Measurements from ENCODE around the gene ZDHHC12. TPM values are rescaled to one million over a fixed set of nuclear protein-coding genes. Genes with fewer than 3 reads are reported as not detected.

Gene ZDHHC12
- total and polyA plus RNA-seq, 2 of the 13 experiments (the other 11 are each of a cell fraction or from before 2014, with no cell fraction given), result 25.4 to 28.0 TPM

- no peaks in the 10 kb centered on the region for H3K27me3 ChIP-seq (ENCODE audit: control insufficient read depth in 1 of 2, insufficient read depth in 2 of 2, low read length in 2 of 2)
- TF ChIP-seq ZNF460 (CRISPR knock-in tag; IDR thresholded peaks at IDR 0.05; ENCODE audit: borderline replicate concordance), result peak; percentile 3; the same call in 1 of the 2 replicates
- TF ChIP-seq ZNF746 (CRISPR knock-in tag; IDR thresholded peaks at IDR 0.05), result no peak
- intact Hi-C loops (cut with micrococcal nuclease; ENCODE audit: unreplicated experiment) (no loop called here), in situ Hi-C loops (cut with HindIII; ENCODE audit: extremely low pct_ligation_motif_present, low pct_unique_long_range_greater_than_20kb) (no loop called here)
- CTCF ChIA-PET (ENCODE audit: low intra/inter-chr PET ratio, low total read pairs), result no interaction called here
- POLR2A ChIA-PET, result no interaction called here
- no peaks in the 10 kb centered on the region for H3K9me3 ChIP-seq (ENCODE audit: low read length)
- ATAC-seq (no peak), FAIRE-seq (no peak), DNase-seq (ENCODE audit: low spot score) (no peak)
- no peak overlapping the region for H2AFZ ChIP-seq (ENCODE audit: low read length)
- no peaks in the 10 kb centered on the region for H4K20me1 ChIP-seq (ENCODE audit: insufficient read depth, low read length)
- H3K36me3 ChIP-seq (replicated peaks in 1 of 2; ENCODE audit: control insufficient read depth in 1 of 2, insufficient read depth in 2 of 2, low read length in 2 of 2), result no peaks in the 10 kb centered on the region
- WGBS (ENCODE audit: low lambda C conversion rate), result 83% methylated on average over 5 of the region's 5 CpGs
- H3K79me2 ChIP-seq (ENCODE audit: insufficient read depth, low read length), result peaks cover 7% of the 10 kb centered on the region
- H3K9ac ChIP-seq (ENCODE audit: insufficient read depth, low read depth, low read length), result no peak overlapping the region
- no peak overlapping the region for H3K4me3 ChIP-seq (replicated peaks in 1 of 3; ENCODE audit: insufficient read depth in 1 of 3, low read depth in 2 of 3, low read length in 3 of 3)
- H3K27ac ChIP-seq (ENCODE audit: extremely low read length, insufficient read depth, low read length), result no peak overlapping the region
- H3K4me2 ChIP-seq (ENCODE audit: low read depth, low read length), result no peak overlapping the region
- H3K4me1 ChIP-seq (ENCODE audit: insufficient read depth, low read length), result peaks cover 41% of the 10 kb centered on the region
- BruUV-seq (replicated peaks), result no TSS peak
These were observed 3.8 kb upstream of the ZDHHC12 start for GRCh38 chr9:128727640-128728248.

- peak overlapping the region; percentile 57; the same call in 1 of the 2 replicates for H3K9ac ChIP-seq (ENCODE audit: insufficient read depth, low read depth, low read length)
- ChIA-PET POLR2A (interaction anchor here (0.6 to 3.3 kb wide), 12 partner anchors 8 to 836 kb away, joined by 3 to 20 read pairs (median 4); partner anchors contain the start of genes DYNC2I2 and ENDOG), CTCF (ENCODE audit: low intra/inter-chr PET ratio, low total read pairs) (no interaction called here)
- H3K9me3 ChIP-seq (ENCODE audit: low read length), result no peaks in the 10 kb centered on the region
- no peak overlapping the region for H2AFZ ChIP-seq (ENCODE audit: low read length)
- DNase-seq (ENCODE audit: low spot score) (peak; percentile 20), FAIRE-seq (no peak), ATAC-seq (peak; percentile 7; the same call in 2 of the 3 replicates)
- H3K4me1 ChIP-seq (ENCODE audit: insufficient read depth, low read length), result peaks cover 38% of the 10 kb centered on the region
- intact Hi-C loops (cut with micrococcal nuclease; ENCODE audit: unreplicated experiment), result no loop called here
- H3K27ac ChIP-seq (ENCODE audit: extremely low read length, insufficient read depth, low read length), result no peak overlapping the region
- H3K36me3 ChIP-seq (replicated peaks in 1 of 2; ENCODE audit: control insufficient read depth in 1 of 2, insufficient read depth in 2 of 2, low read length in 2 of 2), result no peaks in the 10 kb centered on the region; a peak in 1 of 5 replicates
- 63% methylated on average over 10 of the region's 10 CpGs for WGBS (ENCODE audit: low lambda C conversion rate)
- peak overlapping the region; percentile 52 to 74 (median 52) for H3K4me3 ChIP-seq (replicated peaks in 1 of 3; ENCODE audit: insufficient read depth in 1 of 3, low read depth in 2 of 3, low read length in 3 of 3)
- in situ Hi-C loops (cut with HindIII; ENCODE audit: extremely low pct_ligation_motif_present, low pct_unique_long_range_greater_than_20kb), result no loop called here
- no TSS peak for BruUV-seq (replicated peaks)
- H3K4me2 ChIP-seq (ENCODE audit: low read depth, low read length), result peak overlapping the region; percentile 89
- no peaks in the 10 kb centered on the region for H4K20me1 ChIP-seq (ENCODE audit: insufficient read depth, low read length)
- peaks cover 7% of the 10 kb centered on the region for H3K79me2 ChIP-seq (ENCODE audit: insufficient read depth, low read length)
- H3K27me3 ChIP-seq (ENCODE audit: control insufficient read depth in 1 of 2, insufficient read depth in 2 of 2, low read length in 2 of 2), result no peaks in the 10 kb centered on the region
- TF ChIP-seq CEBPG (CRISPR knock-in tag; IDR thresholded peaks at IDR 0.05), result no peak
- no peak for TF ChIP-seq CREB1 (IDR thresholded peaks at IDR 0.05)
- no peak for TF ChIP-seq CREB1 (CRISPR knock-in tag; IDR thresholded peaks at IDR 0.05)
- TF ChIP-seq FOXM1 (CRISPR knock-in tag; IDR thresholded peaks at IDR 0.05), result no peak
- TF ChIP-seq CHD4 (IDR thresholded peaks at IDR 0.05; ENCODE audit: borderline replicate concordance, low read length), result peak; percentile 15
- TF ChIP-seq ZNF556 (CRISPR knock-in tag; IDR thresholded peaks at IDR 0.05; ENCODE audit: borderline replicate concordance), result no peak
- TF ChIP-seq AGO2 (optimal IDR thresholded peaks at IDR 0.05; ENCODE audit: low read depth, low read length), result no peak
- TF ChIP-seq TAF15 (IDR thresholded peaks at IDR 0.05; ENCODE audit: low read depth, low read length, poor library complexity, severe bottlenecking), result no peak
- no peak for TF ChIP-seq AHR (CRISPR knock-in tag; IDR thresholded peaks at IDR 0.05)
- TF ChIP-seq MEIS1 (CRISPR knock-in tag; IDR thresholded peaks at IDR 0.05; ENCODE audit: borderline replicate concordance), result no peak
- TF ChIP-seq PREB (CRISPR knock-in tag; IDR thresholded peaks at IDR 0.05), result no peak
These were observed 851 bp upstream of the ZDHHC12 start for GRCh38 chr9:128724744-128725211.

Data from HepG2 (cell line).